Activated CD4-positive, alpha-beta T cell treated with anti-CD3 and anti-CD28 coated beads for 36 hours (primary cell): ENCODE results near the gene TMUB2. TPM values are rescaled to one million over a fixed set of nuclear protein-coding genes. Genes with fewer than 3 reads are reported as not detected.
A peak's percentile ranks its signal among the peaks of the same experiment; 100 is the strongest.

Experiments used
- ATAC-seq: fragments of 200-7000 bp; cut with Tn5 transposase; one replicate; pipeline ENCODE4 v1.10.0; 2021; ENCODE audit warnings: mild to moderate bottlenecking, moderate library complexity
- CTCF ChIA-PET: fragments of 350-600 bp; sonication (Branson Sonifier 250); formaldehyde crosslinking; loops from one replicate; lab custom pipeline; 2021; ENCODE audit warnings: antibody characterized with exemption; lab: Charles Lee
- POLR2A ChIA-PET: fragments of 350-600 bp; sonication (Branson Sonifier 250); formaldehyde crosslinking; loops from one replicate; lab custom pipeline; 2021; ENCODE audit warnings: antibody characterized with exemption, inconsistent platforms; lab: Charles Lee
- DNase-seq: peaks from one replicate; pipeline ENCODE4 v3.0.0-alpha.2; 2020
- H3K27ac Mint-ChIP-seq: one replicate; pipeline ENCODE4 v1.8.0; 2021; ENCODE audit warnings: mixed read lengths
- H3K27me3 Mint-ChIP-seq: one replicate; pipeline ENCODE4 v1.8.0; 2021; ENCODE audit warnings: mixed read lengths
- H3K36me3 Mint-ChIP-seq: one replicate; pipeline ENCODE4 v1.8.0; 2021; ENCODE audit warnings: low read depth, mixed read lengths
- H3K4me1 Mint-ChIP-seq: one replicate; pipeline ENCODE4 v1.8.0; 2021; ENCODE audit warnings: mixed read lengths
- H3K4me3 Mint-ChIP-seq: one replicate; pipeline ENCODE4 v1.8.0; 2021; ENCODE audit warnings: mild to moderate bottlenecking, moderate library complexity, mixed read lengths
- H3K9me3 Mint-ChIP-seq: one replicate; pipeline ENCODE4 v1.8.0; 2021; ENCODE audit warnings: low read depth, mixed read lengths
- intact Hi-C, 2 experiments: fragments of 100-400 bp; cut with DNase I in 1 of 2; cut with micrococcal nuclease in 1 of 2; formaldehyde crosslinking; loops; one replicate each; pipeline versions ENCODE4 v1.14.2 to v1.15.1; 2022 to 2024; cut with DNase I, micrococcal nuclease
- total RNA-seq, 2 experiments: library from RNA; stranded (reverse); gene quantifications; one replicate each; pipeline ENCODE4 v1.2.3, GENCODE V29; 2021

Gene TMUB2
- total RNA-seq, 2 experiments from 2014 or later = 19.8 to 20.3 TPM

DNA sequence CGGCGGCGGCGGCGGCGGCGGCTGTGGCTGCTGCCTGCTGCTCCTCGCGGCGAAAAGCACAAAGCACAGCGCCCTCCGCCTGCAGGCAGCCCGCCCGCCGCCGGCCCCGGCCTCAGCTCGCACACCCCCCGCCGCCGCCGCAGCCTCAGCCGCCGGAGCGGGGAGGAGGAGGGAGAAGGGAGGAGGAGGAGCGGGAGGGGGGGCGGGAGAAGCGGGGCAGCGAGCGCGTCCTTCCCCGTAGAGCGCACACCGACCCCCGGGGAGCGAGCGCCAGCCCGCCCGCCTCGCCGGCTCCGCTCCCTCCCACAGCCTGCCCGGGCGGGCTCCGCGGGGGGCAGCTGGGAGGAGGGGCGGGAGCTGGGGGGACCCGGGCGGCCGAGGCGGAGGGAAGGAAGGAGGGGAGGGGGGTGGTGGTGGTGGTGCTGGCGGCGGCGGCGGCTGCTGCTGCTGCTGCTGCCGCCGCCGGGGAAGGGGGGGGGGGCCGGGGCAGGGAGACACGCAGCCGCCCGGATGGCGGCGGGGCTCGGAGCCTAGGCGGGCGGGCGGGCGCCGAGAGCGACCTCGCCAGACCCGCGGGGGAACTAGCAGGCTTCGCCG lies 32.9 kb downstream of the TMUB2 start, which contains the start of gene UBTF:
UBTF (minus strand) TSS at position 60 of the 597 bp plus-strand sequence. CDS start 1,446 bp downstream, outside the sequence.
- Mint-ChIP-seq H3K27me3 (no peaks in the 10 kb centered on the region), H3K4me1 (peaks cover 40% of the 10 kb centered on the region), H3K27ac (peak within 1 kb of the TSS; percentile 94), H3K9me3 (no peaks in the 10 kb centered on the region), H3K36me3 (peaks cover 30% of the 10 kb centered on the region), H3K4me3 (peak within 1 kb of the TSS; percentile 99)
- POLR2A ChIA-PET = interaction anchor here (0.6 to 2.1 kb wide), 3 partner anchors 12 to 69 kb away, joined by 3 to 7 read pairs (median 3); partner anchors contain the start of gene TMUB2
- ATAC-seq = peak; percentile 6
- CTCF ChIA-PET = interaction anchor here (0.6 to 5.4 kb wide), 7 partner anchors 9 to 126 kb away, joined by 3 to 38 read pairs (median 6); no protein-coding TSS in a partner anchor
- DNase-seq = peak; percentile 80
- intact Hi-C loops = loop anchor here (1.0 to 10.0 kb wide), 6 partner anchors 105 to 1098 kb away; partner anchors contain the start of genes EFTUD2 (in 1 of the 2), G6PC3 (in 1 of the 2), GPATCH8 (in 1 of the 2) and MAP3K14 (in 1 of the 2)

DNA sequence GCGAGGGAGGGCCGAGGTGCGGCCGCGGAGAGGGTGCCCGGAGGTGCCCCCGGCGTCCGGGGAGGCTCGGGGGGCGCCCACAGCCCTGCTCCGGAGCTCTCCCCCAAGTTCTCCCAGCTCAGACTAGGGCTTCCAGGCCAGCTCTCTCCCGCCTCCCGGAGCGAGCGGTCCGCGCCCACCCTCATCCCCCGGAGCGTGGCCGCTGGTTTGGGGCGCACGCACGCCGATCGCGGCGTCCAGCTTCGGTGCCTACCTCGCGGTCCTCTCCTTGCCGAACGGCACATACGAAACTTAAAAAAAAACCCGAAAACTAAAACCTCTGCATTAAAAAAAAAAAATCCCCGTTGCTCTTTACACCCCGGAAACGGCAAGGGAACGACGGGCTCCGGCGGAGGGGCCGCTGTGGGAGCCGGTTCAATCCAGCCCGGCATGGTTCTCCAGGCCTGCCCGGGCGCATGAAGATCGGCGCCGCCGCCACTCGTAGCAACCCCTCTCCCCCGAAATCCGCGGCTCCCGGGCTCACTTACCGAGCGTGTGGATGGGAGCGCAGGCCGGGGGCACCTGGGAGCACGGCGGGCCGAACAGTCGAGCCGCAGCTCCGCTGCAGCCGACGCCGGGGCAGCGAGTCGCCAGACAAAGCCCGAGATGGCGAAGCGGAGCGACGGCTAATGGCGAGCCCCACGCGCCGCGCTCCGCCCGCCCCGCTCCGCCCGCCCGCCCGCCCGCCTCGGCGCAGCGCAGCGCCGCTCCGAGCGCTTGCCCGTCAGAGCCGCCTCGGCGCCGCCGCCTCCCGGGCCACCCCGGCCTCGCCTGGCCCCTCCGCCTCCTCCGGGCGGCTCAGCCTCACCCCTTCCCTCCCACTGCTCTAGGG lies 33.7 kb downstream of the TMUB2 start:
- DNase-seq (peak; percentile 80), ATAC-seq (peak; percentile 16)
- H3K4me1 Mint-ChIP-seq = peaks cover 33% of the 10 kb centered on the region
- H3K27ac Mint-ChIP-seq = peak overlapping the region; percentile 94
- H3K36me3 Mint-ChIP-seq = peaks cover 23% of the 10 kb centered on the region
- no peaks in the 10 kb centered on the region for H3K9me3 Mint-ChIP-seq
- ChIA-PET POLR2A (interaction anchor here (0.6 to 2.8 kb wide), 5 partner anchors 11 to 318 kb away, joined by 3 to 12 read pairs (median 5); partner anchors contain the start of genes RUNDC3A and TMUB2), CTCF (interaction anchor here (0.6 to 5.4 kb wide), 10 partner anchors 10 to 1698 kb away, joined by 3 to 38 read pairs (median 5); partner anchors contain the start of gene GRN)
- H3K4me3 Mint-ChIP-seq = peak overlapping the region; percentile 93
- no peaks in the 10 kb centered on the region for H3K27me3 Mint-ChIP-seq
- intact Hi-C loops = loop anchor here (1.0 to 5.0 kb wide), 4 partner anchors 88 to 1097 kb away; partner anchors contain the start of genes GPATCH8 (in 1 of the 2), MAP3K14 (in 1 of the 2), RUNDC3A (in 1 of the 2) and SLC25A39 (in 1 of the 2)

GRCh38 chr17:44221084-44221861 lies 34.5 kb downstream of the TMUB2 start:
- Mint-ChIP-seq H3K4me1 (peaks cover 24% of the 10 kb centered on the region), H3K36me3 (peaks cover 14% of the 10 kb centered on the region), H3K4me3 (peak overlapping the region; percentile 93), H3K9me3 (no peaks in the 10 kb centered on the region), H3K27me3 (no peaks in the 10 kb centered on the region), H3K27ac (peak overlapping the region; percentile 92)
- ChIA-PET POLR2A (interaction anchor here (0.6 to 2.8 kb wide), 10 partner anchors 12 to 319 kb away, joined by 3 to 12 read pairs (median 4); partner anchors contain the start of genes ATXN7L3, RUNDC3A and TMUB2), CTCF (interaction anchor here (0.6 to 5.4 kb wide), 15 partner anchors 11 to 1699 kb away, joined by 3 to 38 read pairs (median 4); partner anchors contain the start of genes GRN and TMUB2)
- ATAC-seq (peak; percentile 21), DNase-seq (peak; percentile 81)
- intact Hi-C loops = loop anchor here (1.0 to 5.0 kb wide), 3 partner anchors 87 to 1096 kb away; partner anchors contain the start of genes MAP3K14 (in 1 of the 2), RUNDC3A (in 1 of the 2) and SLC25A39 (in 1 of the 2)

- H3K4me1 Mint-ChIP-seq = peaks cover 19% of the 10 kb centered on the region
- H3K4me3 Mint-ChIP-seq = peak overlapping the region; percentile 93
- ChIA-PET CTCF (interaction anchor here (0.6 to 5.4 kb wide), 12 partner anchors 11 to 278 kb away, joined by 3 to 38 read pairs (median 4); partner anchors contain the start of genes GRN and TMUB2), POLR2A (interaction anchor here (0.6 to 2.8 kb wide), 9 partner anchors 12 to 233 kb away, joined by 3 to 12 read pairs (median 4); partner anchors contain the start of genes ATXN7L3, RUNDC3A and TMUB2)
- intact Hi-C loops = loop anchor here (1.0 to 5.0 kb wide), 3 partner anchors 87 to 1096 kb away; partner anchors contain the start of genes MAP3K14 (in 1 of the 2), RUNDC3A (in 1 of the 2) and SLC25A39 (in 1 of the 2)
- no peaks in the 10 kb centered on the region for H3K27me3 Mint-ChIP-seq
- DNase-seq = no peak
- H3K27ac Mint-ChIP-seq = peak overlapping the region; percentile 92
- H3K36me3 Mint-ChIP-seq = peaks cover 9% of the 10 kb centered on the region
- no peak for ATAC-seq
- no peaks in the 10 kb centered on the region for H3K9me3 Mint-ChIP-seq
These were observed 35.0 kb downstream of the TMUB2 start for GRCh38 chr17:44221862-44222111.

GRCh38 chr17:44222112-44222869 lies 35.5 kb downstream of the TMUB2 start:
- intact Hi-C loops = loop anchor here in 1 of 2 experiments (5.0 kb wide), 1 partner anchor 1095 kb away; the partner anchor contains the start of gene MAP3K14
- ATAC-seq (no peak), DNase-seq (peak; percentile 71)
- peak overlapping the region; percentile 93 for H3K4me3 Mint-ChIP-seq
- no peaks in the 10 kb centered on the region for H3K9me3 Mint-ChIP-seq
- CTCF ChIA-PET = interaction anchor here (0.6 to 5.4 kb wide), 10 partner anchors 12 to 132 kb away, joined by 3 to 38 read pairs (median 5); partner anchors contain the start of genes GRN and TMUB2
- H3K27me3 Mint-ChIP-seq = no peaks in the 10 kb centered on the region
- POLR2A ChIA-PET = interaction anchor here (0.6 to 2.8 kb wide), 7 partner anchors 13 to 234 kb away, joined by 3 to 12 read pairs (median 4); partner anchors contain the start of gene RUNDC3A
- peak overlapping the region; percentile 92 for H3K27ac Mint-ChIP-seq
- peaks cover 15% of the 10 kb centered on the region for H3K4me1 Mint-ChIP-seq
- peaks cover 5% of the 10 kb centered on the region for H3K36me3 Mint-ChIP-seq

DNA sequence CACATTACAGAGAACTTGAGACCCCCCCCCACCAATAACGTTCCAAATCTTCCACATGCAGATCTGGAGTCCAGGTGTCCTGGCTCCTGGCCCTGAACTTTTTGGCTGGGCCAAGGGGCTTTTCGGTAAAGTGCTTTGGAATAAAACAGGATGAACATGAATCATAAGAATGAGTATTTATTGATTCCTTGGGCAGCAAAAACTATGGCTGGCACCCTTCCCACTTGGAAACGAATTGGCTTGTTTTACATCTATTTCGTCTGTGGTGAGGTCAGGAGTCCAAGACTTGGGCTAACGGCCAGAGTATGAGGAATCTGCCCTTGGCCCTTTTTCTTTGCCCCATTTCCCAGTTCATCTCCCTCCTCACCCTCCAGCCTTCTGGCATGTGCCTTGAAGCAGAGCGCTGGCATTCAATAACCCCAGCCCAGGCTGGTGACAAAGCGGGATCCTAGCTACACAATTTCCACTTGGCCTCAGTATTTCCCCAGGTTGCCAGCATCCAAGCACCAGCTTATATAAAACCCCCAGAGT lies 36.8 kb downstream of the TMUB2 start:
- ChIA-PET POLR2A (no interaction called here), CTCF (interaction anchor here (0.9 to 5.4 kb wide), 5 partner anchors 13 to 107 kb away, joined by 3 to 38 read pairs (median 3); no protein-coding TSS in a partner anchor)
- H3K9me3 Mint-ChIP-seq = no peaks in the 10 kb centered on the region
- no peak for ATAC-seq
- intact Hi-C loops = loop anchor here in 1 of 2 experiments (5.0 kb wide), 1 partner anchor 1094 kb away; the partner anchor contains the start of gene MAP3K14
- H3K4me1 Mint-ChIP-seq = peaks cover 11% of the 10 kb centered on the region
- H3K27me3 Mint-ChIP-seq = no peaks in the 10 kb centered on the region
- no peak overlapping the region for H3K27ac Mint-ChIP-seq
- no peaks in the 10 kb centered on the region for H3K36me3 Mint-ChIP-seq
- no peak for DNase-seq
- H3K4me3 Mint-ChIP-seq = no peak overlapping the region

- ChIA-PET POLR2A (no interaction called here), CTCF (no interaction called here)
- H3K27ac Mint-ChIP-seq = no peak overlapping the region
These were observed 42.3 kb downstream of the TMUB2 start for GRCh38 chr17:44229090-44229489.

DNA sequence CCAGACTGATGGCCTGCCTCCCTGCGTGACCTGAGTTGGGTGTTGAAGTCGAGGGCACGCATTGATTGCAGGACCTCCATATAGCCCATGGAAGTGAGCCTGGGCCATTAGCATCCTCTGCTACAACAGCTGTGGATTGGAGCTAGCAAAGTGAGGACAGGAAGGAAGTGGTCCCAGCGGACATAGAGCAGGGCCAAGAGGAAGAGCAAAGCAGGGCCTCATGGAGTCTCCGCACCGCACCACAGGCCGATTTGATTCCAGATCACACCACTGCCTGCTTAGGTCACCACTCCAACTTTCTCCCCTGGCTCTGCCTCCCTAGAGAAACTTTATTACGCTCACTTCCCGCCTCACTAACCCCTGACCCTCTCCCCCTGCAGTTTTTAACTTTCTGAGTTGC lies 43.4 kb downstream of the TMUB2 start:
- Mint-ChIP-seq H3K4me1 (peaks cover 4% of the 10 kb centered on the region), H3K27me3 (no peaks in the 10 kb centered on the region), H3K36me3 (no peaks in the 10 kb centered on the region), H3K9me3 (no peaks in the 10 kb centered on the region), H3K27ac (no peak overlapping the region), H3K4me3 (no peak overlapping the region)
- CTCF ChIA-PET = no interaction called here
- POLR2A ChIA-PET = no interaction called here
- no peak for DNase-seq
- ATAC-seq = no peak
- intact Hi-C loops = no loop called here

More at GRCh38 chr17:44229090-44229489, 42.3 kb downstream of the TMUB2 start:
- intact Hi-C loops = no loop called here
- H3K27me3 Mint-ChIP-seq = no peaks in the 10 kb centered on the region
- no peak for ATAC-seq
- H3K9me3 Mint-ChIP-seq = no peaks in the 10 kb centered on the region
- no peaks in the 10 kb centered on the region for H3K36me3 Mint-ChIP-seq
- DNase-seq = no peak
- H3K4me1 Mint-ChIP-seq = no peaks in the 10 kb centered on the region
- H3K4me3 Mint-ChIP-seq = no peak overlapping the region

DNA sequence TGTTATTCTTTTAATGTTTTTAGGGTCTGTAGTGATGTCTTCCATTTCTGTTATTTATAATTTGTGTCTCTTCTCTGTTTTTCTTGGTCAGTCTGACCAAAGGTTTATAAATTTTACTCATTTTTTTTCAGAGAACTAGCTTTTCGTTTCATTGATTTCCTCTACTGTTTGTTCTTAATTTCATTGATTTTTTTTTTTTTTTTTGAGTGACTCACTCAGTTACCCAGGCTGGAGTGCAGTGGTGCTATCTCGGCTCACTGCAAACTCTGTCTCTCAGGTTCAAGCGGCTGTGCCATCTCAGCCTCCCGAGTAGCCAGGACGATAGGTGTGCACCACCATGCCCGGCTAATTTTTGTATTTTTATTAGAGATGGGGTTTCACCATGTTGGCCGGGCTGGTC lies 45.3 kb downstream of the TMUB2 start:
- Mint-ChIP-seq H3K9me3 (no peaks in the 10 kb centered on the region), H3K4me3 (no peak overlapping the region), H3K27me3 (no peaks in the 10 kb centered on the region), H3K4me1 (peaks cover 6% of the 10 kb centered on the region), H3K36me3 (no peaks in the 10 kb centered on the region), H3K27ac (no peak overlapping the region)
- DNase-seq (no peak), ATAC-seq (no peak)
- intact Hi-C loops = no loop called here
- POLR2A ChIA-PET = interaction anchor here (0.6 kb wide), 1 partner anchor 218 kb away, joined by 3 read pairs; no protein-coding TSS in a partner anchor
- CTCF ChIA-PET = no interaction called here
